HEK293 (cell line): ENCODE results near the gene MTCL3.

Experiments
- CTCF ChIP-seq: fragments of 450-650 bp; formaldehyde crosslinking; IDR thresholded peaks from 2 replicates; pipeline ENCODE4 v1.5.1; 2016; ENCODE audit warnings: missing biosample characterization, missing genetic modification characterization
- EGR2 ChIP-seq: fragments of 450-650 bp; formaldehyde crosslinking; IDR thresholded peaks from 2 replicates; pipeline ENCODE4 v1.5.1; 2016; ENCODE audit warnings: low read depth, missing biosample characterization, missing genetic modification characterization
- MEIS1 ChIP-seq: sonication (generic); formaldehyde crosslinking; IDR thresholded peaks from 2 replicates; pipeline ENCODE4 v1.8.1; 2022; ENCODE audit warnings: missing genetic modification reagents, mild to moderate bottlenecking, borderline replicate concordance
- PRDM10 ChIP-seq: fragments of 450-650 bp; formaldehyde crosslinking; IDR thresholded peaks from 2 replicates; pipeline ENCODE4 v1.5.1; 2016; ENCODE audit warnings: missing biosample characterization, missing genetic modification characterization
- TCF7L2 ChIP-seq: IDR thresholded peaks from 2 replicates; pipeline ENCODE4 v1.6.1; 2011; ENCODE audit warnings: low read depth, mild to moderate bottlenecking, inconsistent platforms, low read length, moderate library complexity, borderline replicate concordance
- ZBTB21 ChIP-seq: fragments of 450-650 bp; formaldehyde crosslinking; IDR thresholded peaks from 2 replicates; pipeline ENCODE4 v1.5.1; 2017; ENCODE audit warnings: missing biosample characterization, missing genetic modification characterization
- ZNF169 ChIP-seq: fragments of 450-650 bp; formaldehyde crosslinking; IDR thresholded peaks from 2 replicates; pipeline ENCODE4 v1.5.1; 2016; ENCODE audit warnings: missing biosample characterization, missing genetic modification characterization
- ZNF223 ChIP-seq: fragments of 450-650 bp; formaldehyde crosslinking; IDR thresholded peaks from 2 replicates; pipeline ENCODE4 v1.5.1; 2016; ENCODE audit warnings: missing biosample characterization, missing genetic modification characterization
- ZNF423 ChIP-seq: fragments of 450-650 bp; formaldehyde crosslinking; IDR thresholded peaks from 2 replicates; pipeline ENCODE4 v1.5.1; 2016; ENCODE audit warnings: missing biosample characterization, missing genetic modification characterization
- ZNF48 ChIP-seq: fragments of 450-650 bp; formaldehyde crosslinking; IDR thresholded peaks from 2 replicates; pipeline ENCODE4 v1.5.1; 2016; ENCODE audit warnings: missing biosample characterization, missing genetic modification characterization
- ZNF623 ChIP-seq: fragments of 450-650 bp; formaldehyde crosslinking; IDR thresholded peaks from 2 replicates; pipeline ENCODE4 v1.5.1; 2016; ENCODE audit warnings: missing biosample characterization, missing genetic modification characterization
- ZSCAN23 ChIP-seq: fragments of 450-650 bp; formaldehyde crosslinking; IDR thresholded peaks from 2 replicates; pipeline ENCODE4 v1.5.1; 2016; ENCODE audit warnings: missing biosample characterization, missing genetic modification characterization

- no peak for TF ChIP-seq PRDM10 (tag by site-specific recombination)
- TF ChIP-seq MEIS1, result no peak
- TF ChIP-seq ZNF423 (tag by site-specific recombination), result no peak
- no peak for TF ChIP-seq TCF7L2
- TF ChIP-seq ZNF623, result no peak
- TF ChIP-seq ZNF169 (tag by site-specific recombination), result no peak
- TF ChIP-seq CTCF (tag by site-specific recombination), result no peak
- no peak for TF ChIP-seq ZNF48 (tag by site-specific recombination)
- no peak for TF ChIP-seq ZNF223 (tag by site-specific recombination)
- no peak for TF ChIP-seq ZSCAN23
- TF ChIP-seq ZBTB21 (tag by site-specific recombination), result no peak
- TF ChIP-seq EGR2, result no peak
Measured at GRCh38 chr6:127453845-127454619, 65.1 kb downstream of the MTCL3 start.
